NOMO-1 treated with dmso at 0.1 percent for 144 hours (cell line): Measurements from ENCODE around the gene POU4F2.

ENCODE experiments used
- DNase-seq: peaks from one replicate; lab custom pipeline; 2025; ENCODE audit not compliant: unreplicated experiment; lab: John Stamatoyannopoulos, UW

POU4F2 gene

GRCh38 chr4:146638786-146639505 lies at the start of gene POU4F2:
Gene POU4F2 (plus strand): TSS chr4:146638893. CDS start chr4:146639141, 248 bp downstream.
- no peak for DNase-seq

- no peak for DNase-seq
Measured at GRCh38 chr4:146590801-146591200, 47.9 kb upstream of the POU4F2 start.

GRCh38 chr4:146592019-146592418 lies 46.7 kb upstream of the POU4F2 start:
- DNase-seq = no peak

- DNase-seq = no peak
Measured at GRCh38 chr4:146632770-146633470, 5.8 kb upstream of the POU4F2 start.

GRCh38 chr4:146633471-146633800 lies 5.3 kb upstream of the POU4F2 start:
- no peak for DNase-seq

GRCh38 chr4:146634825-146635224 lies 3.9 kb upstream of the POU4F2 start:
- DNase-seq = no peak

GRCh38 chr4:146637621-146638332 lies 916 bp upstream of the POU4F2 start:
- DNase-seq = no peak

- DNase-seq = no peak
Measured at GRCh38 chr4:146638333-146638785, 334 bp upstream of the POU4F2 start.

GRCh38 chr4:146639506-146639932 lies 826 bp downstream of the POU4F2 start:
- DNase-seq = no peak

GRCh38 chr4:146640021-146640464 lies 1.4 kb downstream of the POU4F2 start:
- no peak for DNase-seq

- DNase-seq = no peak
Measured at GRCh38 chr4:146640465-146641061, 1.9 kb downstream of the POU4F2 start.

- no peak for DNase-seq
Measured at GRCh38 chr4:146641762-146642161, 3.1 kb downstream of the POU4F2 start.

- no peak for DNase-seq
Measured at GRCh38 chr4:146643812-146644401, 5.2 kb downstream of the POU4F2 start.

- no peak for DNase-seq
Measured at GRCh38 chr4:146645921-146646320, 7.2 kb downstream of the POU4F2 start.

- no peak for DNase-seq
Measured at GRCh38 chr4:146646593-146647325, 8.1 kb downstream of the POU4F2 start.

GRCh38 chr4:146647615-146648460 lies 9.1 kb downstream of the POU4F2 start:
- DNase-seq = no peak

- no peak for DNase-seq
Measured at GRCh38 chr4:146648461-146648783, 9.7 kb downstream of the POU4F2 start.

- no peak for DNase-seq
Measured at GRCh38 chr4:146649232-146649631, 10.5 kb downstream of the POU4F2 start.

GRCh38 chr4:146650034-146650433 lies 11.3 kb downstream of the POU4F2 start:
- DNase-seq = no peak
